KOPT-K1 (cell line): ENCODE data around the gene GASK1B.

Experiments used
- H3K27ac ChIP-seq: fragments of 200-600 bp; sonication (generic); 2 replicates; pipeline ENCODE4 v1.5.1; 2016; ENCODE audit warnings: antibody characterized with exemption, mild to moderate bottlenecking, low read depth, low read length; ENCODE audit not compliant: poor library complexity, severe bottlenecking
- H3K36me3 ChIP-seq: fragments of 200-600 bp; sonication (generic); 2 replicates; pipeline ENCODE4 v1.5.1; 2017; ENCODE audit warnings: antibody characterized with exemption, mild to moderate bottlenecking, low read length, moderate library complexity; ENCODE audit not compliant: insufficient read depth
- H3K9me3 ChIP-seq: fragments of 200-600 bp; sonication (generic); 2 replicates; pipeline ENCODE4 v1.5.1; 2017; ENCODE audit warnings: antibody characterized with exemption, low read length, mild to moderate bottlenecking; ENCODE audit not compliant: insufficient read depth, poor library complexity, severe bottlenecking

The GASK1B gene

DNA sequence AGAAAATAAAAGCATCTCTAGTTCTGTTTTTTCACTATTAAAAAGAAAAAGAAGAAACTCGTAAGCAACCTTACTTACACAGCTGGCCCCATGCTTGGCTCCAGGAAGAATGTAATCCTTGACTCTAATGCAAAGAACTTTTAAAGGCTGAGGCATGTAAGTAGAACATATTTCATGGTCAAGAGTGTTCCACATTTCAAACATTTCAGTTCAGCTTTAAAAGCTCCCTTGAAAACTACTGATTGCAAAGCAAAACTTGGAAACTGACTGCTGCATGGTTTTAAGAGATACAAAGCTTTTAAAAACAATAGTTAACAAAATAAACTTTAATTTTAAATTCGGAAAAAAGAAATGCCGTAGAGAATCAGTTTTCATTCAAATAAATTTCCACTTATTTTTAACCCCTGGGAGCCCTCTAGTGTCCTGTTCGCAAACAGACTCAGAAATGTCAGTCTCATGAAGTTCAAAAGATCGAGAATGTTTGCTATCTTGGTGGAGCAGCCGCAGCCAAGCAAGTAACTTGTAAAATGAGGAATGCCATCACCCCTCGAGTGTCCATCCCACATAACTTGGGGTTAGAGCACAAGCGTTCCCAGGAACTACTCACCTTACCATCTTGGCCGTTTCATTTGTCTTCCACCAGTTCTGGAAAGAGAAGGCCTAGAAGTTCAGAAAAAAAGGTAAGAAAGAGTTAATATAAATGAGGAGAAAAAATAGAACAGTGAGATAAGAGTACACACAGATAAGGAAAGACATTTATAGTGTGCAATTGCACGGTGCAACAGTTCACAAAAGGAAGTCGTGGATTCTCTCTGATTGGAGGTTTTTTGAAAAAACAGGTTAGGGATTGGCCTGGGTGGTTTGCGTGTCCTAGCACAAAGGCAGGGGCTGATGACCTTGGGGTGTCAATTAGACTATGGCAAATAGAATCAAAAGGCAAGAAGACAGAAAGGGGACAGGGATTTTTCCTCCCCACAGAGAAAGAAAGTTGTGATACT lies at the start of gene GASK1B:
TSS of gene GASK1B (minus strand) at position 765 of the 998 bp plus-strand sequence. CDS start 1,650 bp downstream, outside the sequence.
- no peaks in the 10 kb centered on the region for H3K9me3 ChIP-seq
- H3K27ac ChIP-seq = no peak within 1 kb of the TSS
- H3K36me3 ChIP-seq = no peaks in the 10 kb centered on the region

DNA sequence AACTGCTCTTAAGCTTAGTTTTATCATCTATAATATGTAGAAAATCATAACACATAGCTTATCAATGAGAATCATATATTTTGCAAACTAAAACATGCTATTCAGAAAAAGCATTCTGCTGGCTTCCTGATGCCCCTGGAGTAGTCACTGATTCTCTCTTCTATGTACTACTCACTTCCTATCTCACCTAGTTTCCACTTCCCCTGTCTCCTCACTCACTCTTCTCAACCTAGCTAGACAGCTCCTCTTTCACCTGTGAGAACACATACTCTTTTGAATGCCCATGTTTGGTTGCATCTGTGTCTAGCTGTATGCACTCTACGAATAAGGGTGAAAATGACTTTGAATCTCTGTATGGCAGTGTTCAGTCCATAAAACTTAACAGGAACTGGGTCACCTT lies 46.8 kb upstream of the GASK1B start:
- Histone ChIP-seq H3K27ac (no peak overlapping the region), H3K36me3 (no peaks in the 10 kb centered on the region), H3K9me3 (no peaks in the 10 kb centered on the region)

DNA sequence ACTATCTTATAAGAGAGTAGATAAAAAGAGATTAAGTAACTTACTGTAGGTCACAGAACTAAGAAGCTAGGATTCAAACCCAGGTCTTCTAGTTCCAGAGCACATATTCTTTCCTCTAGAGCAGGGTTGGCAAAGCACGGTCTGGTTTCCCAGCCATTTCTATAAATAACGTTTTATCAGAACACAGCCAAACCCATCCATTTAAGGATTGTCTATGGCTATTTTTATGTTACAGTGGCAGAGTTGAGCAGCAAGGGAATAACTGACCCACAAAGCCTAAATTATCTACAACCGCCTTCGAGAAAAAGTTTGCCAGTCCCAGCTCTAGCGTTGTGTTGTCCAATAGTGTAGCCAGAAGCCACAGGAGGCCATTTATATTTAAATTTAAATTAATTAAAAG lies 44.9 kb upstream of the GASK1B start:
- Histone ChIP-seq H3K27ac (no peak overlapping the region), H3K9me3 (no peaks in the 10 kb centered on the region), H3K36me3 (no peaks in the 10 kb centered on the region)

DNA sequence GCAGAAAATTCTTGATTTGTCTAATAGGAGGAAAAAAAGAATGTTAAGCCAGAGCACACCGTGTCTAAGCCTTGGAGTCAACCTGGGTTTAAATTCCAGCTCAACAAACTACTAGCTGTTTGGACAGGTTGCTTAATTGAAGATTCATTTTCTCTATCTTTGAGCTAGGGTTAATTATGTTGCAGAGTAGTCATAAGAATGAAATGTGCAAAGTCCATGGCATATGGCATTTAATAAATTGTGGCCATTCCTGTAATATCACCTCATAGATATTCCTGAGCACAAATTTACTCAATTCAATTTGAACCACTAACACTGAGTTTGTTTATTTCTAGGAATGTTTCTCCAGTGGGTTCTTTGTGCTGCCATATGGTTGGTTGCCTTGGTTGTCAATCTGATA lies 42.0 kb upstream of the GASK1B start:
- H3K27ac ChIP-seq = no peak overlapping the region
- no peaks in the 10 kb centered on the region for H3K36me3 ChIP-seq

DNA sequence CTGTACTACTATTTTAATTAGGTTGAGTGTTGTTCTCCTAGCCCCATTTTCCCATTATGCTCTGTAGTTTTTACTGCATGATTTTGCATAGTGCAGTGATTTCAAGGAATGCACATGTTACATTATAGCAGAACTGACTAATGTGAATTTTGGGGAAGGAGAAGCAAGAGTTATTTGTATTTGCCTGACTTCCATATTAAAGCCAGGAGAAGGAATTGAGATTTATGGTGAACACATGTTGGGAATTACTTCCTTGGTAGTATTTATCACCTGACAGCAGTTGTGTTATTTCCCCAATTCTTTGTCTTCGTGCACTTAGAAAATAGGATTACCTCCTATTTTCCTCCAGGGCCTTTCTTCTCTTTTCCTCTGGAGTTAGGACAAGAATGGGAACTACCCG lies 40.6 kb upstream of the GASK1B start:
- H3K27ac ChIP-seq = no peak overlapping the region
- no peaks in the 10 kb centered on the region for H3K36me3 ChIP-seq
- H3K9me3 ChIP-seq = no peaks in the 10 kb centered on the region

More for the DNA sequence above, 42.0 kb upstream of the GASK1B start:
- H3K9me3 ChIP-seq = no peaks in the 10 kb centered on the region

DNA sequence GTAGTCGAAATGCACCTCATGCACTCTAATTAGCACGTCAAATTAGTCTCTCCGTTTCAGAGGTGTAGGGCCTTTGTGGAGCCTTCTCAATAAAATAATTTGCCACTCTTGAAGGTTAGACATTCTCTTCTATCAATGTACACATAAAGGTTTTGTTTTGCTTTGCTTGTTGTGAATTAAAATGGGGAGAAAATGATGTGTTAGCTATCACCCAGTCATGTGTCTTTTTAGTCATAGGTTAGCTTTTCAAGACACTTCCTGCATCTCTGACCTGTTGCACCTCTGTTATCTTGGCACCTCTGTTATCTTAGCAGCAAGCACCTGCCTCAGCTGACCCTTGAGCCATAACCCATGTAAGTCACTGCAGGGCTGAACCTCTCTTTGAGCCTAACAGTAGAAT lies 38.4 kb upstream of the GASK1B start:
- Histone ChIP-seq H3K36me3 (no peaks in the 10 kb centered on the region), H3K9me3 (no peaks in the 10 kb centered on the region), H3K27ac (no peak overlapping the region)

DNA sequence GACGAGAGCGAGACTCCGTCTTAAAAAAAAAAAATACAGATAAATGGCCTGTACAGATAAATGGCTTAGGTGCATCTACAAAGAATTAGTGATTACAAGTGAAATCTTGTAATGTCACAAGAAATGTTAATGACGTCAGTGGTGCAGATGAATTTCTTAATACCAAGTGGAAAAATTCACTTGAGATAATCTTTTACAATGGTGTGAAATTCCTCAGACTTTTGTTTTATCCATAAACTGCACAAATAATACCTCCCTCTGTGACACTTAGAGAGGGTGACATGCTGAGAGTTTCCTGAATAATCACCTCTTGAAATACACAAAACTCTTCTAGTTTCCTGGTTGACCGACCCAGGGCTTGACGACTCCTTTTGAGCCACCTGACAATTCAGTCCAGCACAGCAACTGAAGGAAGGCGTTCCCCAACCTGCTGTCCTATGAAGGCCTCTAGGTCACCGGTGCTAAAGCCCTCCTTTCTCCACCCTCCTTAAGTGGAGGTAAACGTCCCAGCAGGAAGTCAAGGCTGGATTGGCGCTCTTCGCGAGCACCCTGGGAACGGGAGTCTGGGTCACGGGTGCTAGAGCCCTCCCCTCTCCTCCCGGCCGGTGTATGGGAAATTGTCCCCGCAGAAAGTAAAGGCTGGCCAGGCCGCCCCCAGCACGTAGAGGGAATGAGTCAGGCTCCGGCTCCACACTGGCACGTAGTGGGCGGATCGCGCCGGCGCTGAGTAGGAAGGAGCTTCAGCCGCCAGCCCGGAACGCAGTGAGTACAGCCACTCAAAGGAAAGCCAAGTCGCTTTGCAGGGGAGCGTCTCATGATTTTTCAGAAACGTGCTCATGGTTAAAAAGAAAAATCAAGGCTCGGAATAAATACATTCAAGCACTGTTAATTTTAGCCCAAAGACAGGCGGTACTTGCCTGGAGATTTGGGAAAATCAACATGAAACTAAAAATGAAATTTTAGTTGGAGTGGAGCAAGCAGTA lies 37.3 kb upstream of the GASK1B start, which contains the start of gene TMEM144:
TSS of gene TMEM144 (plus strand) at position 662 of the 983 bp plus-strand sequence. CDS start 2,182 bp downstream, outside the sequence.
- no peaks in the 10 kb centered on the region for H3K36me3 ChIP-seq
- H3K27ac ChIP-seq = no peak within 1 kb of the TSS
- no peaks in the 10 kb centered on the region for H3K9me3 ChIP-seq

DNA sequence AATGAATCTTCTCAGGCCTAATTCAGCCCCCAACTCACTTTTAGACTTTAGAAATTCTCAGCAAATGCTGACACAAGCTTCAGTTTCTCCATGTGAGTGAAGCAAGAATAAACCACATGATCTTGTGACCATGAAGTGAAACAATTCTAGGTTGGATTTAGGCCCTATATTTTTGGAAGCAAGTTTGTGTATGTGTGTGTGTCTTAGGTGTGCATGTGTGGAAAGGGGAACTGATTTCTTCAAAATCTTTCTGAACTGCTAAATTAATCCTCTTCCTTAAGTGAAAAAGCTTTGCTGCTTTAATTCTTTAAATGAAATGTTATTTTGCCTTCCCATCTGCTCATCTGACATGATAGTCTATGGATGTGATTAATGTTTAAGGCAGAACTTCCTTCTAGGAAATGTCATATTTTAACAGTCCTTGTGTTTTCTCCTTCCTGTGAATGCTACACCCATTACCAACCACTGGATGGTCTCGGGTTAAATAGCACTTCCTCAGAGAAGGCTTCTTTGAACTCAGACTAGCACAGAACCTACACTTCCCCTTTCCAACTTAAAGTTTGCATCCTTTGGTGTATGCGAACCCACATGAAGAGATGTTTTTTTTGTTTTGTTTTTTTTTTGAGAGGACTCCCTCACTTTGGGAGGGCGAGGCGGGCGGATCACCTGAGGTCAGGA lies 36.3 kb upstream of the GASK1B start:
- H3K36me3 ChIP-seq = no peaks in the 10 kb centered on the region
- no peak overlapping the region for H3K27ac ChIP-seq
- H3K9me3 ChIP-seq = no peaks in the 10 kb centered on the region

DNA sequence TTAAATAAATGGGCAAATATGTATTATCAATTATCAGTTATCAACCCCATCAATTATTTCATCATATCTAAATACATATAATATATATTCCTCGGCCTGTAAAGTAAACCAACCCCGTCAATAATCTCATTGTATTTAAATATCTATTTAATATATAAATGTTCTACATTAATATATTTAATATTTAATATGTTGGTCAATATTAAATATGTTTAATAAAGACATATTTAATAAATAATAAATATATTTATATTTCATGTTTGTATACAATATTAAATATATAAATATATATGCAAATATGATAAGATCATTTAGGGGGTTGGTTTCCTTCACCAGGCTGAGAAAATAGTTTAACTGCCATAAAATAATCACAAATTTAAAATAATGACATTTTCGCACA lies 31.1 kb upstream of the GASK1B start:
- Histone ChIP-seq H3K9me3 (no peaks in the 10 kb centered on the region), H3K27ac (no peak overlapping the region), H3K36me3 (no peaks in the 10 kb centered on the region)

DNA sequence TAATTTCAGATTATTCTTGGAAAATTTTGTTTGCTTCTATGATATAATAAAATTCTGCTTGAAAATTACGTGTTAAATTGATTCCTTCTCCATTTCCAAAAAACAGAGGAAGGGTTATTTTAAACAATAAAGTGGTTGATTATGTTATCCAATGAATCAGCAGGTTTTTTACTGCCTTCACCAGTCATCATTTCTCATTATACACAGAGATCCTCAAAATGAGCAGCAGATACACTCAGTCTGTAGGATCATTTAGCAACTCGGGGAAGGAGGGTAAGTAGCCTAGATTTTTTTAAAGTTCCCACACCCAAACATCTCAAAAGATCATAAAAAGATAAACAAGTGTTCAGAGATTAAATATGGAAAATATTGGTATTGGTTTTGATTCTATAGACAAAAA lies 30.6 kb upstream of the GASK1B start:
- Histone ChIP-seq H3K9me3 (no peaks in the 10 kb centered on the region), H3K36me3 (no peaks in the 10 kb centered on the region), H3K27ac (no peak overlapping the region)

DNA sequence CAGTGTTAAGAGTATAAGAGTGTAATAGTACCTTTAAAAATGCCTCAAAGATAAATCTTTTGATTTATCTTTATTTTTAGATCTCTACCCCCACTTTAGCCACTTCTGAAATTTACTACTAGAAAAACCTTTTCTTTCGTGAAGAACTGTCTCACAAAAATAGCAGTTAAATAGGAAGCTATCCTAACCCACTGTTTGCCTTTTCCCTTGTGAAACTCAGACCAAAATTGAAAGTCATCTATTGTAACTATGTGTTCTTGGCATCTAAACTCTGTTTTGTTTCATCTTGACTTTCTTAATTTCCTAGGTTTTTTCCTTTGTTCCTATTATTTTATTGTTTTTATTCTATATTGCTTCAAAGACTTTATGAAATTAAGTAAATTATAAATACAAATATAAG lies 29.7 kb upstream of the GASK1B start:
- no peaks in the 10 kb centered on the region for H3K36me3 ChIP-seq
- no peak overlapping the region for H3K27ac ChIP-seq
- no peaks in the 10 kb centered on the region for H3K9me3 ChIP-seq

DNA sequence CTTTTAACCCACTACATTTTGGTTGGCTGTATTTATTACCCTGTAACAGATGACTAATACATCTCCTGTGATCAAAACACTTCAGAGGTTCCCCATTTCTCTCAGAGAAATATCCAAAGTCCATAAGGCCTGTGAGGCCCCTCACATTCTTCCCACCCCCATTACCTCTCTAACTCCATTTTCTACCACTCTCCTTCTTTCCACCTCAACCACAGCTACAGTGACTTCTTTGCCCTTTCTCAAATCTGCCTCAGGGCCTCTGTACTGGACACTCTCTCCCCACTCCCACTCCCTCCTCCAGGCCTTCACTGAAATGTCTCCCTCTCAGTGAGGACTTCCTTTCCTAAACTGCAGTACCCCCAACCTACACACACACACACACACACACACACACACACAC lies 29.1 kb upstream of the GASK1B start:
- Histone ChIP-seq H3K9me3 (no peaks in the 10 kb centered on the region), H3K36me3 (no peaks in the 10 kb centered on the region), H3K27ac (no peak overlapping the region)

DNA sequence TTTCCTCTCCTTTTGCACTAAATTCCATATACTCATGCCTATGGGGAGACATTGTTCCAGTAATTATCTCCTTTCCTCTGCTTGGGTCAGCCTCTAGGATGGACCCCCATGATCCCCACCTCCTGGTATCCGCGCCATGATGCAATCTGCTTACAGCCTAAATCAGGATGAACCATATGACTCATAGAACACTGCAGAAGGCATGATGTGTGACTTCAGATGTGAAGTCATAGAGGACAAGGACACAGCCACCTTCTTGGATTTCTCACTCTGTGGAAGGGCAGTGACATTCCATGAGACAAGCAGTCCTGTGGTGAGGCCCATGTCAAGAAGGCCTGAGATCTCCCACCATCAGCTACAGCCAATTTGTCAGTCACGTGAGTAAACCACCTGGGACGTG lies 28.5 kb upstream of the GASK1B start:
- Histone ChIP-seq H3K9me3 (no peaks in the 10 kb centered on the region), H3K36me3 (no peaks in the 10 kb centered on the region), H3K27ac (no peak overlapping the region)

DNA sequence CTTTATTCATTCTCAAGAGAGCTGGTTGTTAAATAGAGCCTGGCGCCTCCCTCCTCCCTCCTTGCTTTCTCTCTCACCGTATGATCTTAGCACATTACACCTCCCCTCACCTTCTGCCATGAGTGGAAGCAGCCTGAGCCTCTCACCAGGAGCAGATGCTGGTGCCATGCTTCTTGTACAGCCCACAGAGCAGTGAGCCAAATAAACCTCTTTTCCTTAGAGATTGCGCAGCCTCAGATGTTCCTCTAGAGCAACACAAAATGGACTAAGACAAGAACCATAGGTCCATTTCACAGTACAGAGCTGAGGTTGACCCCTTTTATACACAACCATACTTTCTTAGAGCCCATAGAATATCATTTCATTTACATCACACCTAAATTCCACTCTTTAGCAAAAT lies 27.4 kb upstream of the GASK1B start:
- no peak overlapping the region for H3K27ac ChIP-seq
- H3K9me3 ChIP-seq = no peaks in the 10 kb centered on the region
- no peaks in the 10 kb centered on the region for H3K36me3 ChIP-seq
